ENCODE results near the gene KIF1A.

KIF1A gene

GRCh38 chr2:240732184-240732583 lies 87.8 kb downstream of the KIF1A start:
- no peak for DNase-seq

GRCh38 chr2:240731178-240731545 lies 88.9 kb downstream of the KIF1A start:
- no peak for DNase-seq

- no peak for DNase-seq
Observed at GRCh38 chr2:240730501-240731177, 89.4 kb downstream of the KIF1A start.

- DNase-seq, result no peak
Observed at GRCh38 chr2:240728827-240729226, 91.2 kb downstream of the KIF1A start.

- DNase-seq, result no peak
Observed at GRCh38 chr2:240728361-240728760, 91.7 kb downstream of the KIF1A start.

- DNase-seq, result no peak
Observed at GRCh38 chr2:240727913-240728312, 92.1 kb downstream of the KIF1A start.

GRCh38 chr2:240727439-240727838 lies 92.6 kb downstream of the KIF1A start:
- DNase-seq, result no peak

- no peak for DNase-seq
Observed at GRCh38 chr2:240726876-240727275, 93.1 kb downstream of the KIF1A start.

- peak; percentile 25 for DNase-seq
Observed at GRCh38 chr2:240725671-240726070, 94.3 kb downstream of the KIF1A start.

- DNase-seq, result no peak
Observed at GRCh38 chr2:240725266-240725665, 94.8 kb downstream of the KIF1A start.

GRCh38 chr2:240724431-240724830 lies 95.6 kb downstream of the KIF1A start:
- no peak for DNase-seq

GRCh38 chr2:240723851-240724250 lies 96.2 kb downstream of the KIF1A start:
- no peak for DNase-seq

GRCh38 chr2:240722796-240723735 lies 97.0 kb downstream of the KIF1A start:
- DNase-seq, result no peak

- DNase-seq, result no peak
Observed at GRCh38 chr2:240722376-240722775, 97.6 kb downstream of the KIF1A start.

GRCh38 chr2:240721596-240722180 lies 98.3 kb downstream of the KIF1A start:
- DNase-seq, result no peak

- no peak for DNase-seq
Observed at GRCh38 chr2:240720686-240721595, 99.1 kb downstream of the KIF1A start.

- DNase-seq, result no peak
Observed at GRCh38 chr2:240719676-240720545, 100.1 kb downstream of the KIF1A start.

GRCh38 chr2:240718896-240719490 lies 101.0 kb downstream of the KIF1A start:
- no peak for DNase-seq

GRCh38 chr2:240717681-240718581 lies 102.1 kb downstream of the KIF1A start:
- no peak for DNase-seq

- no peak for DNase-seq
Observed at GRCh38 chr2:240717181-240717641, 102.8 kb downstream of the KIF1A start.

Measured in DMS153 (cell line).